B cell (primary cell): Measurements from ENCODE around the gene PRAC2. TPM values are rescaled to one million over a fixed set of nuclear protein-coding genes. Genes with fewer than 3 reads are reported as not detected.

Source experiments
- ATAC-seq: fragments of 200-7000 bp; cut with Tn5 transposase; one replicate; pipeline ENCODE4 v1.10.0; 2021; ENCODE audit warnings: low read depth, mild to moderate bottlenecking, moderate number of reproducible peaks, moderate library complexity
- CTCF ChIA-PET: fragments of 350-600 bp; sonication (Branson Sonifier 250); formaldehyde crosslinking; loops from one replicate; lab custom pipeline; 2021; ENCODE audit warnings: antibody characterized with exemption, inconsistent platforms; lab: Charles Lee
- POLR2A ChIA-PET: fragments of 350-600 bp; sonication (Branson Sonifier 250); formaldehyde crosslinking; loops from one replicate; lab custom pipeline; 2021; ENCODE audit warnings: antibody characterized with exemption; lab: Charles Lee
- DNase-seq: peaks from one replicate; pipeline ENCODE4 v3.0.0; 2013
- H2AFZ ChIP-seq: 2 replicates; pipeline ENCODE4 v1.6.1; 2012; ENCODE audit warnings: mild to moderate bottlenecking, low read depth, low read length; ENCODE audit not compliant: insufficient read depth, poor library complexity, severe bottlenecking
- H3K27ac ChIP-seq, 2 donors: 1 replicate in 1 of 2; 2 replicates in 1 of 2; pipeline ENCODE4 v1.5.1; 2012 to 2013; ENCODE audit warnings: low read length in 2 of 2, mild to moderate bottlenecking in 2 of 2, moderate library complexity in 1 of 2
- H3K27me3 ChIP-seq, 4 experiments: fragments of 200-600 bp in 1 of 4; sonication (generic) in 1 of 4; replicated peaks in 1 of 4; 1 replicate in 2 of 4; 2 replicates in 2 of 4; pipeline versions ENCODE4 v1.6.1 to v1.7.0; 2013 to 2016; ENCODE audit warnings: low read length in 3 of 4, mild to moderate bottlenecking in 2 of 4, mixed read lengths in 1 of 4, moderate library complexity in 1 of 4; ENCODE audit not compliant: insufficient read depth in 4 of 4, control insufficient read depth in 3 of 4; ENCODE audit errors: control extremely low read depth in 1 of 4
- H3K36me3 ChIP-seq, 2 experiments: replicated peaks in 1 of 2; 1 replicate in 1 of 2; 2 replicates in 1 of 2; pipeline versions ENCODE4 v1.6.1 to v1.7.1; 2013; ENCODE audit warnings: low read length in 1 of 2; ENCODE audit not compliant: insufficient read depth in 2 of 2, control insufficient read depth in 1 of 2; ENCODE audit errors: control extremely low read depth in 1 of 2, extremely low read depth in 1 of 2
- H3K4me1 ChIP-seq, 2 donors: fragments of 200-600 bp in 1 of 2; sonication (generic) in 1 of 2; 1 replicate in 1 of 2; 2 replicates in 1 of 2; pipeline versions ENCODE4 v1.5.1 to v1.6.1; 2013 to 2017; ENCODE audit warnings: low read length in 2 of 2; ENCODE audit not compliant: control insufficient read depth in 2 of 2, insufficient read depth in 2 of 2
- H3K4me2 ChIP-seq: replicated peaks from 2 replicates; pipeline ENCODE3; 2012; ENCODE audit warnings: mild to moderate bottlenecking, low read depth, low read length; ENCODE audit not compliant: poor library complexity, severe bottlenecking
- H3K4me3 ChIP-seq, 5 experiments: fragments of 200-600 bp in 1 of 5; sonication (generic) in 1 of 5; 1 replicate in 3 of 5; 2 replicates in 2 of 5; pipeline versions ENCODE4 v1.5.1 to v1.7.0; 2011 to 2016; ENCODE audit warnings: low read length in 4 of 5, mild to moderate bottlenecking in 4 of 5, low read depth in 2 of 5, control low read depth in 1 of 5, moderate library complexity in 1 of 5; ENCODE audit not compliant: insufficient read depth in 1 of 5; ENCODE audit errors: control extremely low read depth in 1 of 5, extremely low read depth in 1 of 5
- H3K79me2 ChIP-seq: fragments of 200-600 bp; sonication (generic); one replicate; pipeline ENCODE4 v1.6.0; 2016; ENCODE audit warnings: low read length; ENCODE audit not compliant: control insufficient read depth, insufficient read depth
- H3K9ac ChIP-seq: fragments of 200-600 bp; sonication (generic); 2 replicates; pipeline ENCODE4 v1.6.1; 2017; ENCODE audit warnings: mild to moderate bottlenecking, low read length, moderate library complexity
- H3K9me3 ChIP-seq, 3 donors: one replicate each; pipeline versions ENCODE4 v1.6.1 to v1.7.1; 2013; ENCODE audit warnings: low read length in 2 of 3; ENCODE audit not compliant: control insufficient read depth in 2 of 3, insufficient read depth in 1 of 3; ENCODE audit errors: control extremely low read depth in 1 of 3
- H4K20me1 ChIP-seq: 2 replicates; pipeline ENCODE4 v1.6.0; 2012; ENCODE audit warnings: mild to moderate bottlenecking, low read length; ENCODE audit not compliant: insufficient read depth, control insufficient read depth, poor library complexity, severe bottlenecking
- H3K27ac Mint-ChIP-seq: one replicate; pipeline ENCODE4 v1.8.0; 2021; ENCODE audit warnings: mixed read lengths
- H3K27me3 Mint-ChIP-seq: one replicate; pipeline ENCODE4 v1.8.0; 2021; ENCODE audit warnings: mixed read lengths
- H3K4me1 Mint-ChIP-seq: one replicate; pipeline ENCODE4 v1.8.0; 2021; ENCODE audit warnings: mixed read lengths
- H3K4me3 Mint-ChIP-seq: one replicate; pipeline ENCODE4 v1.8.0; 2021; ENCODE audit warnings: mixed read lengths
- H3K9me3 Mint-ChIP-seq: one replicate; pipeline ENCODE4 v1.8.0; 2022; ENCODE audit warnings: mixed read lengths; ENCODE audit not compliant: insufficient read depth
- EZH2 ChIP-seq: IDR thresholded peaks from 2 replicates; pipeline ENCODE4 v1.6.1; 2012; ENCODE audit warnings: borderline replicate concordance, low read depth, mild to moderate bottlenecking, moderate library complexity, low read length; ENCODE audit not compliant: insufficient read depth, poor library complexity, severe bottlenecking
- WGBS: methylation state at CpG from one replicate; pipeline ENCODE4 v1.1.5; 2013; ENCODE audit warnings: missing lambda C conversion rate; ENCODE audit not compliant: insufficient coverage; 5-methylcytosine and 5-hydroxymethylcytosine counted together
- intact Hi-C: fragments of 100-400 bp; cut with micrococcal nuclease; formaldehyde crosslinking; loops from one replicate; pipeline ENCODE4 v1.10.0; 2022
- polyA plus RNA-seq: library from polyadenylated mRNA; depleted of rRNA; stranded (reverse); fragments of >200 nt; gene quantifications from 2 replicates; pipeline ENCODE4 v1.2.3, GENCODE V29; 2012
- total RNA-seq, 2 donors: library from RNA; stranded (reverse); fragments of 120-200 nt in 1 of 2; gene quantifications; 1 replicate in 1 of 2; 2 replicates in 1 of 2; pipeline versions ENCODE4 v1.2.3 to v1.2.4, GENCODE V29; 2013 to 2022
- TF ChIP-seq, protein P1 (sequence below): fragments of 200-600 bp; IDR thresholded peaks from one replicate; pipeline ENCODE4 v1.8.0; 2022; ENCODE audit warnings: antibody characterized with exemption, mild to moderate bottlenecking

Gene PRAC2
- total and polyA plus RNA-seq, 2 donors (not counting 1 experiment from before 2014, with no cell fraction given) = not detected

DNA sequence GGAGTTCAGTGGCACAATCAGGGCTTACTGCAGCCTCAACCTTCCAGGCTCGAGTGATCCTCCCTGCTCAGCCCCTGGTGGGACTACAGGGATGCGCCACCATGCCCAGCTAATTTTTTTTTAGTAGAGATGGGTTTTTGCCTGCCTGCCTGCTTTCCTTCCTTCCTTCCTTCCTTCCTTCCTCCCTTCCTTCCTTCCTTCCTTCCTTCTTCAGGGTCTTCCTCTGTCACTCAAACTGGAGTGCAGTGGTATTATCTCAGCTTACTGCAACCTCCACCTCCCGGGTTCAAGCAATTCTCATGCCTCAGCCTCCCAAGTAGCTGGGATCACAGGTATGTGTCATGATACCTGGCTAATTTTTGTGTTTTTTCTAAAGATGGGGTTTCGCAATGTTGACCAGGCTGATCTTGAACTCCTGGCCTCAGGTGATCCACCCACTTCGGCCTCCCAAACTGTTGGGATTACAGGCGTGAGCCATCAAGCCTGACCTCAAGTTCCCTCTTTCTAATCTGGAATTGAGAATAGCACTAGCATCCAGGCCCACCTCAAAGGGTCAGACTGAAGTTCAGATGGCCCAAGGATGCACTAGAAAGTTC is 45.9 kb upstream of the PRAC2 start:
- peaks cover 2% of the 10 kb centered on the region for H3K4me1 Mint-ChIP-seq
- Histone ChIP-seq H4K20me1 (no peaks in the 10 kb centered on the region), H3K36me3 (no peaks in the 10 kb centered on the region), H2AFZ (no peak overlapping the region), H3K4me1 (peaks cover 0 to 9% of the 10 kb centered on the region in 2 donors), H3K9ac (no peak overlapping the region), H3K79me2 (no peaks in the 10 kb centered on the region), H3K27me3 (peaks cover 0 to 34% (median 23%) of the 10 kb centered on the region in 4 experiments), H3K4me3 (no peak overlapping the region), H3K9me3 (no peaks in the 10 kb centered on the region), H3K4me2 (no peak overlapping the region), H3K27ac (no peak overlapping the region)
- WGBS = 89% methylated on average over 3 of the region's 6 CpGs
- CTCF ChIA-PET = interaction anchor here (1.2 to 7.7 kb wide), 3 partner anchors 202 to 356 kb away, joined by 3 to 119 read pairs (median 6); no protein-coding TSS in a partner anchor
- no peak for DNase-seq
- H3K27me3 Mint-ChIP-seq = peaks cover 50% of the 10 kb centered on the region
- H3K9me3 Mint-ChIP-seq = no peaks in the 10 kb centered on the region
- no peak overlapping the region for H3K4me3 Mint-ChIP-seq
- no peak overlapping the region for H3K27ac Mint-ChIP-seq
- POLR2A ChIA-PET = no interaction called here
- TF ChIP-seq, protein P1, sequence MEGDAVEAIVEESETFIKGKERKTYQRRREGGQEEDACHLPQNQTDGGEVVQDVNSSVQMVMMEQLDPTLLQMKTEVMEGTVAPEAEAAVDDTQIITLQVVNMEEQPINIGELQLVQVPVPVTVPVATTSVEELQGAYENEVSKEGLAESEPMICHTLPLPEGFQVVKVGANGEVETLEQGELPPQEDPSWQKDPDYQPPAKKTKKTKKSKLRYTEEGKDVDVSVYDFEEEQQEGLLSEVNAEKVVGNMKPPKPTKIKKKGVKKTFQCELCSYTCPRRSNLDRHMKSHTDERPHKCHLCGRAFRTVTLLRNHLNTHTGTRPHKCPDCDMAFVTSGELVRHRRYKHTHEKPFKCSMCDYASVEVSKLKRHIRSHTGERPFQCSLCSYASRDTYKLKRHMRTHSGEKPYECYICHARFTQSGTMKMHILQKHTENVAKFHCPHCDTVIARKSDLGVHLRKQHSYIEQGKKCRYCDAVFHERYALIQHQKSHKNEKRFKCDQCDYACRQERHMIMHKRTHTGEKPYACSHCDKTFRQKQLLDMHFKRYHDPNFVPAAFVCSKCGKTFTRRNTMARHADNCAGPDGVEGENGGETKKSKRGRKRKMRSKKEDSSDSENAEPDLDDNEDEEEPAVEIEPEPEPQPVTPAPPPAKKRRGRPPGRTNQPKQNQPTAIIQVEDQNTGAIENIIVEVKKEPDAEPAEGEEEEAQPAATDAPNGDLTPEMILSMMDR = no peak
- no peak for TF ChIP-seq EZH2
- no peak for ATAC-seq
- intact Hi-C loops = no loop called here
